GM19397 (cell line): Measurements from ENCODE around the gene IVD.

Source experiments
- ATAC-seq: cut with Tn5 transposase; IDR thresholded peaks from one replicate; pipeline ENCODE4 v1.9.1; 2021; ENCODE audit warnings: mild to moderate bottlenecking, moderate library complexity; ENCODE audit not compliant: unreplicated experiment

Gene IVD

GRCh38 chr15:40413036-40413435 lies 7.4 kb downstream of the IVD start:
- ATAC-seq, result no peak

- ATAC-seq, result no peak
Measured at GRCh38 chr15:40414816-40415215, 9.2 kb downstream of the IVD start.

GRCh38 chr15:40415226-40415625 lies 9.6 kb downstream of the IVD start:
- ATAC-seq, result no peak

- no peak for ATAC-seq
Measured at GRCh38 chr15:40416056-40416455, 10.5 kb downstream of the IVD start.

- no peak for ATAC-seq
Measured at GRCh38 chr15:40418126-40418525, 12.5 kb downstream of the IVD start.

- ATAC-seq, result no peak
Measured at GRCh38 chr15:40420071-40420713, 14.6 kb downstream of the IVD start.

- no peak for ATAC-seq
Measured at GRCh38 chr15:40420793-40421192, 15.2 kb downstream of the IVD start.

GRCh38 chr15:40421246-40422157 lies 15.9 kb downstream of the IVD start:
- ATAC-seq, result peak; percentile 88

GRCh38 chr15:40424483-40425115 lies 19.0 kb downstream of the IVD start:
- ATAC-seq, result no peak

- ATAC-seq, result no peak
Measured at GRCh38 chr15:40425681-40426080, 20.1 kb downstream of the IVD start.

- no peak for ATAC-seq
Measured at GRCh38 chr15:40427188-40427587, 21.6 kb downstream of the IVD start.

- ATAC-seq, result no peak
Measured at GRCh38 chr15:40428185-40428584, 22.6 kb downstream of the IVD start.

- no peak for ATAC-seq
Measured at GRCh38 chr15:40429068-40429710, 23.6 kb downstream of the IVD start.

- no peak for ATAC-seq
Measured at GRCh38 chr15:40430271-40430805, 24.7 kb downstream of the IVD start.

GRCh38 chr15:40435023-40435709 lies 29.6 kb downstream of the IVD start:
- no peak for ATAC-seq

- ATAC-seq, result no peak
Measured at GRCh38 chr15:40435710-40436089, 30.1 kb downstream of the IVD start.

GRCh38 chr15:40436116-40436891 lies 30.7 kb downstream of the IVD start:
- no peak for ATAC-seq

GRCh38 chr15:40436892-40437751 lies 31.5 kb downstream of the IVD start:
- ATAC-seq, result no peak
